Neuronal stem cell (in vitro differentiated cells): Measurements from ENCODE around the gene COX10.

ENCODE experiments used
- DNase-seq: peaks from one replicate; pipeline ENCODE4 v3.0.0-alpha.2; 2013; ENCODE audit warnings: low spot score
- H2AFZ ChIP-seq: one replicate; pipeline ENCODE4 v1.6.1; 2013; ENCODE audit warnings: mild to moderate bottlenecking, low read length, inconsistent platforms
- H2AK5ac ChIP-seq: 2 replicates; pipeline ENCODE4 v1.6.1; 2013; ENCODE audit warnings: low read depth, mild to moderate bottlenecking, inconsistent platforms, low read length, moderate library complexity, mixed read lengths
- H2BK120ac ChIP-seq: 2 replicates; pipeline ENCODE4 v1.6.1; 2013; ENCODE audit warnings: low read depth, mild to moderate bottlenecking, inconsistent platforms, low read length, moderate library complexity, mixed read lengths
- H2BK12ac ChIP-seq: one replicate; pipeline ENCODE4 v1.6.1; 2013; ENCODE audit warnings: low read length, inconsistent platforms
- H2BK15ac ChIP-seq: 2 replicates; pipeline ENCODE4 v1.6.1; 2013; ENCODE audit warnings: mild to moderate bottlenecking, low read length, inconsistent platforms, mixed read lengths
- H2BK5ac ChIP-seq: one replicate; pipeline ENCODE4 v1.6.1; 2013; ENCODE audit warnings: inconsistent platforms, mild to moderate bottlenecking, low read length, moderate library complexity
- H3K14ac ChIP-seq: one replicate; pipeline ENCODE4 v1.6.1; 2013; ENCODE audit warnings: low read length, inconsistent platforms
- H3K18ac ChIP-seq: 2 replicates; pipeline ENCODE4 v1.6.1; 2013; ENCODE audit warnings: low read length, inconsistent platforms
- H3K23ac ChIP-seq: 2 replicates; pipeline ENCODE4 v1.6.1; 2013; ENCODE audit warnings: low read depth, mild to moderate bottlenecking, mixed read lengths, low read length, inconsistent platforms; ENCODE audit not compliant: poor library complexity
- H3K27ac ChIP-seq: replicated peaks from 3 replicates; pipeline ENCODE4 v1.5.1; 2013; ENCODE audit warnings: low read length, inconsistent platforms
- H3K27me3 ChIP-seq, 3 experiments: 2 replicates each; pipeline ENCODE4 v1.6.1; 2013; ENCODE audit warnings: low read length in 3 of 3, mild to moderate bottlenecking in 2 of 3, inconsistent platforms in 1 of 3, low read depth in 1 of 3, mixed read lengths in 1 of 3, moderate library complexity in 1 of 3; ENCODE audit not compliant: control insufficient read depth in 3 of 3, insufficient read depth in 3 of 3
- H3K36me3 ChIP-seq, 2 donors: replicated peaks in 1 of 2; 2 replicates each; pipeline ENCODE4 v1.6.1; 2013; ENCODE audit warnings: low read length in 2 of 2; ENCODE audit not compliant: control insufficient read depth in 2 of 2, insufficient read depth in 2 of 2
- H3K4ac ChIP-seq: 2 replicates; pipeline ENCODE4 v1.6.1; 2013; ENCODE audit warnings: inconsistent platforms, mild to moderate bottlenecking, low read length, moderate library complexity
- H3K4me1 ChIP-seq, 2 donors: 1 replicate in 1 of 2; 2 replicates in 1 of 2; pipeline ENCODE4 v1.6.1; 2013; ENCODE audit warnings: low read length in 2 of 2, low read depth in 1 of 2; ENCODE audit not compliant: control insufficient read depth in 2 of 2, insufficient read depth in 1 of 2
- H3K4me2 ChIP-seq: one replicate; pipeline ENCODE4 v1.6.1; 2013; ENCODE audit warnings: mild to moderate bottlenecking, low read length, inconsistent platforms; ENCODE audit not compliant: insufficient read depth, poor library complexity, severe bottlenecking
- H3K4me3 ChIP-seq, 2 donors: 2 replicates each; pipeline ENCODE4 v1.5.1; 2013; ENCODE audit warnings: low read length in 2 of 2, mild to moderate bottlenecking in 2 of 2, inconsistent platforms in 1 of 2, moderate library complexity in 1 of 2
- H3K79me1 ChIP-seq: one replicate; pipeline ENCODE4 v1.6.1; 2013; ENCODE audit warnings: low read depth, mild to moderate bottlenecking, inconsistent platforms, low read length, moderate library complexity
- H3K9ac ChIP-seq: one replicate; pipeline ENCODE4 v1.6.1; 2013; ENCODE audit warnings: mild to moderate bottlenecking, low read depth, low read length, inconsistent platforms; ENCODE audit not compliant: poor library complexity
- H3K9me3 ChIP-seq, 2 donors: replicated peaks in 1 of 2; 2 replicates each; pipeline versions ENCODE3 to v1.6.1; 2013; ENCODE audit warnings: low read length in 2 of 2, mild to moderate bottlenecking in 2 of 2, inconsistent platforms in 1 of 2, low read depth in 1 of 2, mixed read lengths in 1 of 2, moderate library complexity in 1 of 2; ENCODE audit not compliant: control insufficient read depth in 2 of 2, insufficient read depth in 1 of 2
- H4K8ac ChIP-seq: one replicate; pipeline ENCODE4 v1.6.1; 2013; ENCODE audit warnings: low read depth, mild to moderate bottlenecking, inconsistent platforms, low read length, moderate library complexity
- H4K91ac ChIP-seq: one replicate; pipeline ENCODE4 v1.6.1; 2013; ENCODE audit warnings: low read length, low read depth, mild to moderate bottlenecking, inconsistent platforms; ENCODE audit not compliant: poor library complexity
- WGBS, 2 donors: extraction: QIAGEN DNeasy Blood & Tissue Kit; methylation state at CpG; one replicate each; pipeline ENCODE4 v1.1.7; 2013; ENCODE audit warnings: missing lambda C conversion rate in 2 of 2, mixed read lengths in 1 of 2; ENCODE audit not compliant: insufficient read length in 2 of 2, insufficient replicate concordance in 1 of 2; ENCODE audit errors: extremely low coverage in 2 of 2; 5-methylcytosine and 5-hydroxymethylcytosine counted together

The COX10 gene

GRCh38 chr17:14196377-14196997 lies 127.2 kb downstream of the COX10 start:
- peaks cover 2 to 5% of the 10 kb centered on the region in 2 donors for H3K4me1 ChIP-seq
- H3K27ac ChIP-seq: no peak overlapping the region
- no peak overlapping the region for H3K4me2 ChIP-seq
- no peak overlapping the region for H3K14ac ChIP-seq
- no peaks in the 10 kb centered on the region for H3K79me1 ChIP-seq
- H3K36me3 ChIP-seq: peaks cover 0 to 3% of the 10 kb centered on the region in 2 donors
- H2BK5ac ChIP-seq: no peak overlapping the region
- no peak overlapping the region for H3K9ac ChIP-seq
- H3K9me3 ChIP-seq: no peaks in the 10 kb centered on the region
- no peak overlapping the region for H4K8ac ChIP-seq
- no CpG with 5 or more reads among the region's 4 CpGs for WGBS, 2 donors
- no peak overlapping the region for H2BK12ac ChIP-seq
- H2AK5ac ChIP-seq: no peak overlapping the region
- no peak overlapping the region for H2BK15ac ChIP-seq
- H3K4ac ChIP-seq: no peak overlapping the region
- H3K23ac ChIP-seq: no peak overlapping the region
- no peaks in the 10 kb centered on the region for H3K27me3 ChIP-seq
- H4K91ac ChIP-seq: no peak overlapping the region
- no peak overlapping the region for H3K18ac ChIP-seq
- H2AFZ ChIP-seq: no peak overlapping the region
- no peak for DNase-seq
- H2BK120ac ChIP-seq: no peak overlapping the region
- H3K4me3 ChIP-seq: peak overlapping the region in 1 of 2 donors; percentile 15

- no peak overlapping the region for H4K91ac ChIP-seq
- no peak overlapping the region for H3K18ac ChIP-seq
- H2BK5ac ChIP-seq: no peak overlapping the region
- DNase-seq: no peak
- H3K4me2 ChIP-seq: no peak overlapping the region
- no peak overlapping the region for H2BK12ac ChIP-seq
- no peak overlapping the region for H2AK5ac ChIP-seq
- no peak overlapping the region for H3K14ac ChIP-seq
- H3K27me3 ChIP-seq: no peaks in the 10 kb centered on the region
- H3K9me3 ChIP-seq: no peaks in the 10 kb centered on the region
- H2BK120ac ChIP-seq: no peak overlapping the region
- peaks cover 2 to 5% of the 10 kb centered on the region in 2 donors for H3K4me1 ChIP-seq
- H3K36me3 ChIP-seq: peaks cover 0 to 3% of the 10 kb centered on the region in 2 donors
- H3K23ac ChIP-seq: no peak overlapping the region
- no CpG with 5 or more reads among the region's 2 CpGs for WGBS, 2 donors
- no peak overlapping the region for H3K27ac ChIP-seq
- no peak overlapping the region for H3K9ac ChIP-seq
- no peak overlapping the region for H2BK15ac ChIP-seq
- H3K79me1 ChIP-seq: no peaks in the 10 kb centered on the region
- H3K4me3 ChIP-seq: no peak overlapping the region
- no peak overlapping the region for H2AFZ ChIP-seq
- no peak overlapping the region for H3K4ac ChIP-seq
- H4K8ac ChIP-seq: no peak overlapping the region
These were observed 127.8 kb downstream of the COX10 start for GRCh38 chr17:14197057-14197456.

GRCh38 chr17:14197586-14197985 lies 128.3 kb downstream of the COX10 start:
- no peak overlapping the region for H2AK5ac ChIP-seq
- no peaks in the 10 kb centered on the region for H3K27me3 ChIP-seq
- no peak overlapping the region for H4K91ac ChIP-seq
- H3K4me3 ChIP-seq: no peak overlapping the region
- H3K27ac ChIP-seq: no peak overlapping the region
- no peaks in the 10 kb centered on the region for H3K9me3 ChIP-seq
- H3K4ac ChIP-seq: no peak overlapping the region
- H2BK5ac ChIP-seq: no peak overlapping the region
- no peak overlapping the region for H2BK120ac ChIP-seq
- peaks cover 2 to 5% of the 10 kb centered on the region in 2 donors for H3K4me1 ChIP-seq
- no peak overlapping the region for H3K18ac ChIP-seq
- no peak overlapping the region for H2BK15ac ChIP-seq
- H3K9ac ChIP-seq: no peak overlapping the region
- no peak for DNase-seq
- no peak overlapping the region for H3K23ac ChIP-seq
- H2BK12ac ChIP-seq: no peak overlapping the region
- H3K79me1 ChIP-seq: no peaks in the 10 kb centered on the region
- H4K8ac ChIP-seq: no peak overlapping the region
- no peak overlapping the region for H3K4me2 ChIP-seq
- H3K14ac ChIP-seq: no peak overlapping the region
- WGBS, 2 donors: no CpG with 5 or more reads among the region's 4 CpGs
- H3K36me3 ChIP-seq: peaks cover 0 to 3% of the 10 kb centered on the region in 2 donors
- H2AFZ ChIP-seq: no peak overlapping the region

GRCh38 chr17:14198013-14198412 lies 128.7 kb downstream of the COX10 start:
- no peak overlapping the region for H2BK5ac ChIP-seq
- H3K4me1 ChIP-seq: peaks cover 2 to 5% of the 10 kb centered on the region in 2 donors
- no peak overlapping the region for H2BK120ac ChIP-seq
- no peaks in the 10 kb centered on the region for H3K27me3 ChIP-seq
- H4K91ac ChIP-seq: no peak overlapping the region
- H3K14ac ChIP-seq: no peak overlapping the region
- H3K4me3 ChIP-seq: no peak overlapping the region
- no peak overlapping the region for H2AK5ac ChIP-seq
- no peak overlapping the region for H3K23ac ChIP-seq
- H3K9me3 ChIP-seq: no peaks in the 10 kb centered on the region
- no peak overlapping the region for H2BK12ac ChIP-seq
- H2AFZ ChIP-seq: no peak overlapping the region
- H3K18ac ChIP-seq: no peak overlapping the region
- H4K8ac ChIP-seq: no peak overlapping the region
- no peaks in the 10 kb centered on the region for H3K79me1 ChIP-seq
- no peak overlapping the region for H3K4me2 ChIP-seq
- WGBS, 2 donors: no CpG with 5 or more reads among the region's 6 CpGs
- H3K36me3 ChIP-seq: peaks cover 0 to 3% of the 10 kb centered on the region in 2 donors
- no peak overlapping the region for H3K27ac ChIP-seq
- no peak for DNase-seq
- H3K4ac ChIP-seq: no peak overlapping the region
- H3K9ac ChIP-seq: no peak overlapping the region
- no peak overlapping the region for H2BK15ac ChIP-seq
